Inflammatory macrophage treated with lipopolysaccharide for 1 hour (primary cell): ENCODE data around the gene CEACAM5.
"Not testable (repeated sequence)": the region's sequence is repeated elsewhere in the genome, so short reads cannot be mapped to it uniquely, and the experiment has no call there.

ENCODE experiments used
- DNase-seq, 2 donors: peaks; one replicate each; pipeline ENCODE4 v3.0.0-alpha.2; 2020 to 2022

The CEACAM5 gene

DNA sequence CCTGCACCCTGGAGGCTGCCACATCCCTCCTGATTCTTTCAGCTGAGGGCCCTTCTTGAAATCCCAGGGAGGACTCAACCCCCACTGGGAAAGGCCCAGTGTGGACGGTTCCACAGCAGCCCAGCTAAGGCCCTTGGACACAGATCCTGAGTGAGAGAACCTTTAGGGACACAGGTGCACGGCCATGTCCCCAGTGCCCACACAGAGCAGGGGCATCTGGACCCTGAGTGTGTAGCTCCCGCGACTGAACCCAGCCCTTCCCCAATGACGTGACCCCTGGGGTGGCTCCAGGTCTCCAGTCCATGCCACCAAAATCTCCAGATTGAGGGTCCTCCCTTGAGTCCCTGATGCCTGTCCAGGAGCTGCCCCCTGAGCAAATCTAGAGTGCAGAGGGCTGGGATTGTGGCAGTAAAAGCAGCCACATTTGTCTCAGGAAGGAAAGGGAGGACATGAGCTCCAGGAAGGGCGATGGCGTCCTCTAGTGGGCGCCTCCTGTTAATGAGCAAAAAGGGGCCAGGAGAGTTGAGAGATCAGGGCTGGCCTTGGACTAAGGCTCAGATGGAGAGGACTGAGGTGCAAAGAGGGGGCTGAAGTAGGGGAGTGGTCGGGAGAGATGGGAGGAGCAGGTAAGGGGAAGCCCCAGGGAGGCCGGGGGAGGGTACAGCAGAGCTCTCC is 6.9 kb upstream of the CEACAM5 start:
- DNase-seq, result peak in 1 of 2 donors; percentile 18

GRCh38 chr19:41702171-41702651 is 6.2 kb upstream of the CEACAM5 start:
- DNase-seq, result no peak

- DNase-seq, result no peak
Observed at GRCh38 chr19:41703602-41704293, 4.7 kb upstream of the CEACAM5 start.

GRCh38 chr19:41705393-41706174 is 2.8 kb upstream of the CEACAM5 start:
- peak; percentile 11 to 27 for DNase-seq

DNA sequence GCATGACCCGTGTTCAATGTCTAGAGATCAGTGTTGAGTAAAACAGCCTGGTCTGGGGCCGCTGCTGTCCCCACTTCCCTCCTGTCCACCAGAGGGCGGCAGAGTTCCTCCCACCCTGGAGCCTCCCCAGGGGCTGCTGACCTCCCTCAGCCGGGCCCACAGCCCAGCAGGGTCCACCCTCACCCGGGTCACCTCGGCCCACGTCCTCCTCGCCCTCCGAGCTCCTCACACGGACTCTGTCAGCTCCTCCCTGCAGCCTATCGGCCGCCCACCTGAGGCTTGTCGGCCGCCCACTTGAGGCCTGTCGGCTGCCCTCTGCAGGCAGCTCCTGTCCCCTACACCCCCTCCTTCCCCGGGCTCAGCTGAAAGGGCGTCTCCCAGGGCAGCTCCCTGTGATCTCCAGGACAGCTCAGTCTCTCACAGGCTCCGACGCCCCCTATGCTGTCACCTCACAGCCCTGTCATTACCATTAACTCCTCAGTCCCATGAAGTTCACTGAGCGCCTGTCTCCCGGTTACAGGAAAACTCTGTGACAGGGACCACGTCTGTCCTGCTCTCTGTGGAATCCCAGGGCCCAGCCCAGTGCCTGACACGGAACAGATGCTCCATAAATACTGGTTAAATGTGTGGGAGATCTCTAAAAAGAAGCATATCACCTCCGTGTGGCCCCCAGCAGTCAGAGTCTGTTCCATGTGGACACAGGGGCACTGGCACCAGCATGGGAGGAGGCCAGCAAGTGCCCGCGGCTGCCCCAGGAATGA is 1.5 kb upstream of the CEACAM5 start:
- DNase-seq, result peak; percentile 27 to 69

GRCh38 chr19:41707502-41707812 is 969 bp upstream of the CEACAM5 start:
- DNase-seq, result no peak

DNA sequence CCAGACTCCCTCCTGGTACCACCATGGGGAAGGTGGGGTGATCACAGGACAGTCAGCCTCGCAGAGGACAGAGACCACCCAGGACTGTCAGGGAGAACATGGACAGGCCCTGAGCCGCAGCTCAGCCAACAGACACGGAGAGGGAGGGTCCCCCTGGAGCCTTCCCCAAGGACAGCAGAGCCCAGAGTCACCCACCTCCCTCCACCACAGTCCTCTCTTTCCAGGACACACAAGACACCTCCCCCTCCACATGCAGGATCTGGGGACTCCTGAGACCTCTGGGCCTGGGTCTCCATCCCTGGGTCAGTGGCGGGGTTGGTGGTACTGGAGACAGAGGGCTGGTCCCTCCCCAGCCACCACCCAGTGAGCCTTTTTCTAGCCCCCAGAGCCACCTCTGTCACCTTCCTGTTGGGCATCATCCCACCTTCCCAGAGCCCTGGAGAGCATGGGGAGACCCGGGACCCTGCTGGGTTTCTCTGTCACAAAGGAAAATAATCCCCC is 505 bp upstream of the CEACAM5 start:
- DNase-seq, result no peak

DNA sequence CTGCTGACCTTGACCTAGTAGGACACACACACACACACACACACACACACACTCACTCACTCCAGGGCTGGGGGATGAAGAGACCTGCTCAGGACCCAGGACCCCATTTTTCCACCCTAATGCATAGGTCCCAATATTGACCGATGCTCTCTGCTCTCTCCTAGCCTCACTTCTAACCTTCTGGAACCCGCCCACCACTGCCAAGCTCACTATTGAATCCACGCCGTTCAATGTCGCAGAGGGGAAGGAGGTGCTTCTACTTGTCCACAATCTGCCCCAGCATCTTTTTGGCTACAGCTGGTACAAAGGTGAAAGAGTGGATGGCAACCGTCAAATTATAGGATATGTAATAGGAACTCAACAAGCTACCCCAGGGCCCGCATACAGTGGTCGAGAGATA is 1.1 kb downstream of the CEACAM5 start:
- DNase-seq, result not testable (repeated sequence)

DNA sequence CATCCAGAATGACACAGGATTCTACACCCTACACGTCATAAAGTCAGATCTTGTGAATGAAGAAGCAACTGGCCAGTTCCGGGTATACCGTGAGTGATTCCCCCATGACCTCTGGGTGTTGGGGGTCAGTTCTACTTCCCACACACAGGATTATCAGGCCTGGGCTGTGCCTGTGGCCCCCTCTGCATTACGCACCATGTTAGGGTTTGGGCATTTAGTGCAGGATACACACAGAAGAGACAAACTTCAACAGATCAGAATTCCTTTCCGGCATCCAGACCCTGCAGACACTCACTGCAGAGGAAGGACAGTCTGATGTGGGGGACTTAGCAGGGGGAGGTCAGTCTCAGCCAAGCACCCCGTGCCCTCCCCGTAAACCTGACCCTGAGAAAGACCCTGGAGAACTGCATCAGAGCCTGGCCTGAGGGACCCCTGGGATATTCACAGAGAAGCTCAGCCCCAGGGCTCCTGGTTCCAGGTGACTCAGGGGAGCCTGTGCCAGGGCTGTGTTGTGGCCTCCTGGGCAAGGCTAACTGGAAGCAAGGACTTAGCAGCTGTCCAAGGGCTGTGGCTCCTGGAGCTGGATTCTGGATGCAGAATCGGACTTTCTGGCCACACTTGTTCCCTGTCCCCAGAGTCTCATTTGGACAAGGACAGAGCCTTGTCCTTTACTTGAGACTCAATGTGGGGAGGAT is 1.7 kb downstream of the CEACAM5 start:
- DNase-seq, result no peak

DNA sequence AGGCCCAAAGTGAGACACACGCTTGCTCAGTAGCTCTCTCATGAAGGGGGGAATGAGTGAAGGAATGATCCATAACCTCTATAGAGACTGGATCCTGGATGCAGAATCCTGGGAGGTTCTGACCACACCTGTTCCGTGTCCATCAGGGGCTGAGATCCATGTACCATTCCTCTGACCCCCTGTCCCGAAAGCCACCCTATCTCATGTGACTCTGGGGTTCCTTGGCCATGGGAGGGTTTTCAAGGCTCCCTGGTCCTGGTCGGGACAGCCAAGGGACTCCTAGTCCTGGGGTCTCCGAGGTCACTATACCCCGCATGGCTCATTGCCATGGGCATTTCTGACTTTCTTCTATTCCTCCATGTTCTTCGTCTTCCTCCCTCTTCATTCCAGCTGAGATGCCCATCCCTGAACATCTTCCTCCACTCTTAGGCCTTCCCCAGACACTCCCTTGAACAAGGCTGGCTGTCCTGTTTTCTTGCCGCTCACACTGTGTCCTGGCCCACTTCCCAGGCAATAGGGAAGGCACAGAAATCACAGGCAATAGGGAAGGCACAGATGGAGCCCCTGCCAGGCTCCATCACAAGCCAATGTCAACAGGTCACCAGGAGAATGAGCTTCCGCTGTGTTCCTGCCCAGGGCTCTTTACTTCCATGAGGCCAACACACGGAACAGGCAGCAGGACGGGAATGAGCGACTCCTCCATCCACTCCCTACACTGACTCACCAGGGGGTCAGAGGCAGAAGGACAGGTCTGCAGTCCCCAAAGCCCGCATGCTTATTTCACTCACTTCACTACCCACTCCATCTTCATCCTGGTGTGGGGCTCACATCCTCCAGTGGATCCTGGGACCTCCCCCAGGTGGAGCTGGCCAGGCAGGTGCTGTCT is 3.2 kb downstream of the CEACAM5 start:
- no peak for DNase-seq

DNA sequence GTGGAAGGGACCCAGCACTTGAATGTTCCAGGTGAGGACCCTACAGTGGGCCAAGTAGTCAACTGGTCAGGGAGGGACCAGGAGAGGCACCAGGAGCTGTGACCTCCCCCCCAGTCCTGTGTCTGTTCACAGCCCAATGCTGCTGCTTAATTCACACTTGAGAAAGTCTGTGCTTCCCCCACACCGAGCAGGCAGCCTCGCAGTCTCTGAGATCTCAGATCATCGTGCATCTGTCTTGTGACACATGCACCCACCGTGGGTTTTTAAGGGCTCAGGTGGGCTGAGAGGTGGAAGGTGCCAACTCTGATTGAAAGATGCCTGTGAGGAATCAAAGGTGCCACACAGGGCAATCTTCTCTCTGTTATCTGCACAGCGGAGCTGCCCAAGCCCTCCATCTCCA is 6.2 kb downstream of the CEACAM5 start:
- DNase-seq, result no peak

DNA sequence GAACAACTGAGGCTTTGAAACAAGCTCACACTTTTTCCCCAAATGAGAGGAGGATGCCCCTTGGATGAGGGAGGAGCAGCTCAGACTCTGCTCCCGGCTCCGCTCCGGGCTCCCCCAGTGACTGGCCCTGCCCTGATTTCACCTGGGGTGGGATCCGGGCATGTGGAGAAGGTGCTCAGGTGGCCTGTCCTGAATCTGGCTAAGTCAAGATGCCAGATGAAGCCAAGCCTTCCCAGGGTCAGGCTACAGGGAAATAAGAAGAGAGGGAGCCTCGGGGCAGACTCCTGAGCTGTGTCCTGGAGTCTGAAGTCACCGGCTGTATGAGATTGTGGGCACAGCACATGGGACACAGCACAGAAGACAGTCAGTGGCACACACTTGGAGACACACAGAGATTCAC is 10.3 kb downstream of the CEACAM5 start:
- DNase-seq, result no peak

- no peak for DNase-seq
Observed at GRCh38 chr19:41720103-41720502, 11.7 kb downstream of the CEACAM5 start.

DNA sequence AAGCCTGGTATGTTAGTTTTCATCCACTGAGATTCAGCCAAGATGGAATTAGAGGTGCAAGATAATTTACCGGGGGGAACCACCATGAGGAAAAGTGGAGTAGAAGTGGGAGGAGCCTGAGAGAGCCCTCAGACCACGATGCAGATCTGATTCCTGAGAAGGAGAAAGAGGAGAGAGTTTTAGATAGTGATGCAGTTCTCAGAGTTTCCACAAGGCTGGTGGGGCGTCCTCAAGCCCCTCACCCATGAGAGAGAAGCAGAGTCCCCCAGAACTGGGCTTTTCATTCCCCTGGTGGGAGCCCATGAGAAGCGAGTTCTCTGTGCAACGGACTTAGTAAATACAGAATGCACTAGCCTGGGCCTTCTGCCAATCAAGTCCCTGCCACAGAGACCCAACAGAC is 18.1 kb downstream of the CEACAM5 start:
- no peak for DNase-seq

DNA sequence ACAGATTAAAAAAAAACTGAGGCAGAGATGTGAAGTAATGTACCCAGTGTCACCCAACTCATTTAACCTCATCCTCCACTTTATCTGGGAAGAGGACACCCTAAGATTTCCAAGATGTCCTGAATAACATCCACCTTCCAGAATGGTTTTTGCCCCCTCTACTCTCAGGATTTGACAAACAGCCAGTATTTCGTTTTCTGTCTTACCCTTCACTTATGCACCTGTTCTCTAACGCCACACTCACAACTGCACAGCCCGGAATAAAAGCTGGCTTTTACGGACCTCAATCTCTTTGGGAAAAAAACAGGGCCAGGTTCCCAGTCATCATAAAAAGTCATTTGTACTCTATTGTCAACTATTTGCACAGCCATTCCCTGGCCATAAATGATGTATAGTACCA is 25.7 kb downstream of the CEACAM5 start:
- no peak for DNase-seq

DNA sequence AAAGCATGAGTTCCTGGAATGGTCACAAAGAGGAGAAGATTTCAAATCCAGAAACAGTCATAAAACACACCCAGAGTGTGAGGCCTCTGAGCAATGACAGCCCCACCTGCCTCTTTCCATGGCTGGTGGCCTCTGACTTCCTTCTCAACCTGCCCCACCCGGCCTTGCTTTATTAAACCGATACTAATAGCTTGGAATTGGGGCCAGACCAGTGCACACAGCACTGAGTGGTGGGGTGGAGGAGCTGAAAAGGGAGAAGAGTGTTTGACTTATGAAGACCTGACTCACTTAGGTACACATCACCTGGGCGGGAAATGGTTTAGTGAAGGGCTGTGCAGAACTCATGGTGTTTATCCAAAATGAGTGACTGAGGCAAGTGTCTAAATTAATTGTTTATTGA is 26.2 kb downstream of the CEACAM5 start:
- DNase-seq, result no peak

GRCh38 chr19:41735071-41735600 is 26.7 kb downstream of the CEACAM5 start:
- no peak for DNase-seq

GRCh38 chr19:41739361-41739760 is 30.9 kb downstream of the CEACAM5 start:
- DNase-seq, result no peak

DNA sequence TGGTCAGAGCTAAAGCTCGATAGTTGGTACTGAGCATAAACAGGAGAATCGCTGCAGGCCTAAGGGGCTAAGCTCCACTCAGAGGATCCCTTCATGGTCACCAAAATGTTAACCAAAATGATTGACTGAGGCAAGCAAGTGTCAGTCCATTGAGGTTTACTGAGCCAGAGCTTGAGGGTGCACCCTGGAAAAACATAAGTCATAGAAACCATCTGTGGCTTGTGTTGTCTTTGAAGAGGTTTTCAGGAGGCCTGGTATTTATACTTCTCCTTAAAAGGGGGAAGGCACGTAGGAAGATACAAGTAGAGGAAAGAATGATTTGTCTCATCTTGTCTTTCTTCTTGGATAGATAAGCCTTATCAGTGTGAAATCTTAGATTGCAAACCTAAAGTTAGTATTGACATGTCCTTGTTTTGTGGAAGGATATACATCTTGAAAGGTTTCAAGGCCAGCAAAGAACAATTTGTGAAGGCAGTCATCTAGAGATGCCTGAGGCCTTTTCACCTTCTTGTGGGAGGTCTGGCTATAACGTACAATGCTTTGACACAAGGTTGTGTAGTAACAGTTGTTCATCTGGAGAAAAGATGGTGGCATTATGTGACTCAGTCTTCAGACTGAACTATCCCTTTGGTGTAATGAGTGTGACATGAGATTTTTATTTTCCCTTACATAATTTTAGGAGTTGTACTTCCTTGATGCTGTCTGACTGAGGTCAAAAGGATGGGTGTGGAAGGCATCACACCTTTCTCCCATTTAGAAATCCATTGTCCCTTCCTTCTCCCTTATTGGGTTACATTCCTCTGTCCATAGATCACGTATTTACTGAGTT is 32.2 kb downstream of the CEACAM5 start:
- DNase-seq, result no peak

DNA sequence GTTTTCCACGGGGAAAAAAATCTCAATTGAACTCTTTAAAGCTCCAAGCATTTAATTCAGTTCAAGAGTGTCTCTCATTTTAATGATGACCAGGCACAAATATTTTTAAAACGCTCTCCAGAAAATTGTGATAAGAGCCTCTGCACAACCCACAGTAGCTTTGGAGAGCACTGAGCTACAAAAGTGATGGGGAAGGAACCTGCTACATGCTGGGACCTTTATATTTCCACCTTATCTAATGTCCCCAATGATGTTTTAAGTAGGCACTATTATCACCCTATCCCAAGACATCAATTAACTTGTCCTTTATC is 32.8 kb downstream of the CEACAM5 start:
- no peak for DNase-seq
